Esophagus (tissue), 2 donors: ENCODE data around the gene NDUFB2. TPM values are rescaled to one million over a fixed set of nuclear protein-coding genes. Genes with fewer than 3 reads are reported as not detected.
"Not testable (repeated sequence)": the region's sequence is repeated elsewhere in the genome, so short reads cannot be mapped to it uniquely, and the experiment has no call there.

ENCODE experiments used
- H3K27ac ChIP-seq, 2 donors: one replicate each; pipeline ENCODE4 v1.5.1; 2013; ENCODE audit warnings: low read depth in 2 of 2, mild to moderate bottlenecking in 2 of 2, inconsistent platforms in 1 of 2, low read length in 1 of 2, moderate library complexity in 1 of 2
- H3K27me3 ChIP-seq, 2 donors: one replicate each; pipeline ENCODE4 v1.6.1; 2013; ENCODE audit warnings: low read length in 2 of 2, control low read depth in 1 of 2, mild to moderate bottlenecking in 1 of 2; ENCODE audit not compliant: insufficient read depth in 2 of 2, control insufficient read depth in 1 of 2
- H3K36me3 ChIP-seq, 2 donors: one replicate each; pipeline ENCODE4 v1.6.1; 2013; ENCODE audit warnings: low read length in 1 of 2; ENCODE audit not compliant: control insufficient read depth in 2 of 2, insufficient read depth in 2 of 2
- H3K4me1 ChIP-seq, 2 donors: one replicate each; pipeline ENCODE4 v1.6.1; 2013; ENCODE audit warnings: low read length in 1 of 2; ENCODE audit not compliant: control insufficient read depth in 2 of 2, insufficient read depth in 2 of 2
- H3K4me3 ChIP-seq, 2 donors: one replicate each; pipeline ENCODE4 v1.5.1; 2013; ENCODE audit warnings: low read length in 2 of 2, mild to moderate bottlenecking in 2 of 2, low read depth in 1 of 2, moderate library complexity in 1 of 2
- H3K9me3 ChIP-seq, 2 donors: one replicate each; pipeline ENCODE4 v1.6.1; 2013; ENCODE audit warnings: mild to moderate bottlenecking in 2 of 2, low read depth in 1 of 2, low read length in 1 of 2, moderate library complexity in 1 of 2; ENCODE audit not compliant: control insufficient read depth in 2 of 2, insufficient read depth in 1 of 2
- WGBS, 2 donors: extraction: QIAGEN DNeasy Blood & Tissue Kit; methylation state at CpG; one replicate each; pipeline ENCODE4 v1.1.7; 2013; 5-methylcytosine and 5-hydroxymethylcytosine counted together
- polyA plus RNA-seq, 2 donors: library from polyadenylated mRNA; stranded (reverse); fragments of 200-250 nt; gene quantifications; one replicate each; pipeline ENCODE4 v1.2.3, GENCODE V29; 2013
- donor health status: healthy with polysubstance abuse.
- donor health status: Bipolar disorder and iron deficiency.

Gene NDUFB2
- polyA plus RNA-seq, 2 donors, result 152 to 292 TPM

GRCh38 chr7:140685407-140686087 is 11.0 kb upstream of the NDUFB2 start:
- Histone ChIP-seq H3K27me3 (no peaks in the 10 kb centered on the region), H3K36me3 (peaks cover 9 to 29% of the 10 kb centered on the region in 2 donors), H3K4me3 (no peak overlapping the region), H3K9me3 (no peaks in the 10 kb centered on the region), H3K27ac (no peak overlapping the region), H3K4me1 (no peaks in the 10 kb centered on the region)
- WGBS, 2 donors, result 79 to 85% methylated on average over 10 of the region's 10 CpGs

GRCh38 chr7:140686921-140687320 is 9.6 kb upstream of the NDUFB2 start:
- no peak overlapping the region for H3K4me3 ChIP-seq
- no peak overlapping the region for H3K27ac ChIP-seq
- WGBS, 2 donors, result 96 to 97% methylated on average over 11 of the region's 11 CpGs
- H3K9me3 ChIP-seq, result no peaks in the 10 kb centered on the region
- no peaks in the 10 kb centered on the region for H3K4me1 ChIP-seq
- peaks cover 9 to 24% of the 10 kb centered on the region in 2 donors for H3K36me3 ChIP-seq
- H3K27me3 ChIP-seq, result no peaks in the 10 kb centered on the region

- Histone ChIP-seq H3K36me3 (peaks cover 9 to 24% of the 10 kb centered on the region in 2 donors), H3K27ac (no peak overlapping the region), H3K9me3 (no peaks in the 10 kb centered on the region), H3K27me3 (no peaks in the 10 kb centered on the region), H3K4me3 (no peak overlapping the region), H3K4me1 (no peaks in the 10 kb centered on the region)
- WGBS, 2 donors, result 92 to 94% methylated on average over 6 of the region's 6 CpGs
Measured at GRCh38 chr7:140688341-140688740, 8.2 kb upstream of the NDUFB2 start.

GRCh38 chr7:140689199-140690152 is 7.0 kb upstream of the NDUFB2 start:
- no peak overlapping the region for H3K4me3 ChIP-seq
- no peak overlapping the region for H3K27ac ChIP-seq
- no peaks in the 10 kb centered on the region for H3K4me1 ChIP-seq
- peaks cover 5 to 21% of the 10 kb centered on the region in 2 donors for H3K36me3 ChIP-seq
- WGBS, 2 donors, result 94 to 95% methylated on average over 16 of the region's 16 CpGs
- H3K9me3 ChIP-seq, result no peaks in the 10 kb centered on the region
- no peaks in the 10 kb centered on the region for H3K27me3 ChIP-seq

GRCh38 chr7:140691376-140692045 is 5.0 kb upstream of the NDUFB2 start:
- no peaks in the 10 kb centered on the region for H3K27me3 ChIP-seq
- 91% methylated on average over 12 of the region's 12 CpGs for WGBS, 2 donors
- no peaks in the 10 kb centered on the region for H3K9me3 ChIP-seq
- no peak overlapping the region for H3K27ac ChIP-seq
- no peak overlapping the region for H3K4me3 ChIP-seq
- peaks cover 5 to 18% of the 10 kb centered on the region in 2 donors for H3K36me3 ChIP-seq
- H3K4me1 ChIP-seq, result no peaks in the 10 kb centered on the region

- H3K9me3 ChIP-seq, H3K36me3 ChIP-seq, H3K27me3 ChIP-seq, H3K4me3 ChIP-seq, H3K27ac ChIP-seq, H3K4me1 ChIP-seq: not testable (repeated sequence)
- WGBS, 2 donors, result 93 to 95% methylated on average over 10 of the region's 10 CpGs
Measured at GRCh38 chr7:140693849-140694248, 2.7 kb upstream of the NDUFB2 start.

- Histone ChIP-seq H3K4me1 (peaks cover 2 to 9% of the 10 kb centered on the region in 2 donors), H3K9me3 (no peaks in the 10 kb centered on the region), H3K27me3 (no peaks in the 10 kb centered on the region), H3K27ac (no peak overlapping the region), H3K36me3 (peaks cover 3 to 4% of the 10 kb centered on the region in 2 donors), H3K4me3 (no peak overlapping the region)
- 84 to 87% methylated on average over 6 of the region's 6 CpGs for WGBS, 2 donors
Measured at GRCh38 chr7:140694592-140694991, 1.9 kb upstream of the NDUFB2 start.

- WGBS, 2 donors, result 91 to 94% methylated on average over 11 of the region's 11 CpGs
- H3K4me1 ChIP-seq, result peaks cover 2 to 9% of the 10 kb centered on the region in 2 donors
- H3K4me3 ChIP-seq, result no peak overlapping the region
- no peaks in the 10 kb centered on the region for H3K9me3 ChIP-seq
- peaks cover 0 to 4% of the 10 kb centered on the region in 2 donors for H3K36me3 ChIP-seq
- peak overlapping the region in 1 of 2 donors; percentile 25 for H3K27ac ChIP-seq
- no peaks in the 10 kb centered on the region for H3K27me3 ChIP-seq
Measured at GRCh38 chr7:140695381-140695780, 1.1 kb upstream of the NDUFB2 start.

- Histone ChIP-seq H3K9me3 (no peaks in the 10 kb centered on the region), H3K36me3 (peaks cover 0 to 4% of the 10 kb centered on the region in 2 donors), H3K27ac (peak overlapping the region; percentile 97), H3K27me3 (no peaks in the 10 kb centered on the region), H3K4me1 (peaks cover 2 to 9% of the 10 kb centered on the region in 2 donors), H3K4me3 (peak overlapping the region; percentile 93 to 96)
- WGBS, 2 donors, result 20 to 21% methylated on average over 23 of the region's 23 CpGs
Measured at GRCh38 chr7:140696024-140696679, 356 bp upstream of the NDUFB2 start.
